ENCODE results near the gene TYW3.

TYW3 gene

DNA sequence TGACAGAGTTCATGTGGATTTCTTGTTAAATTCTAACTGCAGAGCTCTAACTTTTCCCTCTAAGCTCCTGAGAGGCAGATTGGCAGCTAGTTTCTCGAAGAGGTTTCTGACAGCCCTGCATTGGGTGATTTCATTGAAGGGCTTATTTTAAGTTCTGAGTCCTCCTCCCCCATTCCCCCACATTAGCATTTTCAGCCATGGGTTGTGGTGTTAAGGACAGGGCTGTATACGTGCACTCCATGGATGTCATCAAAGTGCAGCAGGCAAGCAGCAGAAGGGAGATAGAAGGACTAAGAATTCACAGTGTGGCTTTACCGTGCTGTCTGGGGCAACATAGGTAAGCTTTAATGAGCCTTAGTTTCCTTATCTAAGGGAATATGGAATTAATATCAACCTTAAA is 19.1 kb upstream of the TYW3 start:
- Histone ChIP-seq H2BK5ac (ENCODE audit: low read depth, low read length, poor library complexity, severe bottlenecking) (no peak overlapping the region), H3K27me3 (ENCODE audit: control insufficient read depth in 1 of 2, insufficient read depth in 1 of 2, low read length in 2 of 2) (no peaks in the 10 kb centered on the region)
- no CpG with 5 or more reads among the region's 3 CpGs for WGBS

DNA sequence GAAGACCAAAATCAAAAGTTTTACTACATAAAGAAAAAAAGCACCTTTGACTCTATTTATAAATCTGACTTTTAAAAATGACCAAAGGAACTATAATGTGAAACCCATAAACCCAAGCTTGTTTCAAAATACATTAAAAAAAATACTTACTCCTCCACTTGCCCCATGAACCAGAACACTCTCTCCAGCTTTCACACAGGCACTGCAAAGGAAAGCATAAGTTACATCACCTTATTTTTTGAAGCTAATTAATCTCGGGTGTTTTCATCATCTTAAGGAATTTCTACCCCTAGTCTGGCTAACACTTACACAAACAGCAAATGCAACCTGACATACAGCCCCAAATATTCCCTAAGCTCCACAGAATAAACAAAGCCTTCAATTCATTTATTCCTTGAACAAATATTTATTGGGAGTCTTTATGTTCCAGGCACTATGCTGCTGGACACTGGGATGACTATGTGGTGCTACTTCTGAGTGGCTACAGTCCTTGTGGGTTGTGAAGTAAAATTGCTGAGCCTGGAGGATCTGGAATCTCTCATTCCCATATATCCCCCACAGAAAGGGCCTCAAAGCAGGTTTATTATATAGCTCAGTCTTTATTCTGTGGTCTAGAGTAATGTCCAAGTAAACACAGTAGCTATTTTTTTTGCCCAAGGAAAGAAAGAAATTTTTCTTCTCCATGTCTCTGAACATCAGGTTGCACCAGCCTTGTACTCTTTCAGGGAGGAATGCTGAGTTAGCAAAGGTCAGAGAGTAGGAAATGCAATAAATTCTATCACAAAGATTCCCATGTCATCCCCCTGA is 18.3 kb upstream of the TYW3 start:
- Histone ChIP-seq H2BK15ac (ENCODE audit: low read depth, poor library complexity, severe bottlenecking) (no peak overlapping the region), H3K79me1 (replicated peaks; ENCODE audit: low read length, poor library complexity, severe bottlenecking) (peaks cover 4% of the 10 kb centered on the region), H3K36me3 (ENCODE audit: control insufficient read depth in 1 of 2, insufficient read depth in 2 of 2, low read depth in 1 of 2, low read length in 2 of 2) (peaks cover 7 to 94% of the 10 kb centered on the region in 2 experiments), H2AFZ (ENCODE audit: low read depth, low read length) (no peak overlapping the region), H3K9me3 (ENCODE audit: control insufficient read depth, low read length) (no peaks in the 10 kb centered on the region), H3K4ac (ENCODE audit: low read depth in 1 of 2, low read length in 2 of 2) (no peak overlapping the region), H3K4me2 (ENCODE audit: low read length, poor library complexity, severe bottlenecking) (no peak overlapping the region), H2BK120ac (ENCODE audit: low read depth, low read length) (no peak overlapping the region), H3K4me1 (ENCODE audit: control insufficient read depth, insufficient read depth, low read depth, low read length) (peaks cover 1% of the 10 kb centered on the region), H3K27ac (ENCODE audit: low read length, poor library complexity, severe bottlenecking) (no peak overlapping the region), H3K27me3 (ENCODE audit: control insufficient read depth in 1 of 2, insufficient read depth in 1 of 2, low read length in 2 of 2) (no peaks in the 10 kb centered on the region), H3K23ac (ENCODE audit: low read length in 2 of 2) (no peak overlapping the region), H2BK12ac (ENCODE audit: low read length in 2 of 2) (no peak overlapping the region), H4K8ac (ENCODE audit: low read length) (no peak overlapping the region), H4K91ac (ENCODE audit: low read length) (no peak overlapping the region), H3K9ac (ENCODE audit: low read length) (no peak overlapping the region), H3K4me3 (ENCODE audit: insufficient read depth in 1 of 2, low read depth in 1 of 2, low read length in 2 of 2) (no peak overlapping the region), H3K18ac (ENCODE audit: low read depth in 1 of 2, low read length in 2 of 2) (no peak overlapping the region), H2AK5ac (ENCODE audit: low read length, severe bottlenecking) (no peak overlapping the region), H3K14ac (ENCODE audit: low read length in 2 of 2) (no peak overlapping the region), H2BK5ac (ENCODE audit: low read depth, low read length, poor library complexity, severe bottlenecking) (no peak overlapping the region)
- WGBS, result 47% methylated on average over 1 of the region's 1 CpG
- peak; percentile 48 for DNase-seq

More for the DNA sequence above, 19.1 kb upstream of the TYW3 start:
- Histone ChIP-seq H3K14ac (ENCODE audit: low read length in 2 of 2) (no peak overlapping the region), H3K9me3 (ENCODE audit: control insufficient read depth, low read length) (no peaks in the 10 kb centered on the region), H2AK5ac (ENCODE audit: low read length, severe bottlenecking) (no peak overlapping the region), H3K27ac (ENCODE audit: low read length, poor library complexity, severe bottlenecking) (no peak overlapping the region), H3K4ac (ENCODE audit: low read depth in 1 of 2, low read length in 2 of 2) (no peak overlapping the region), H2BK15ac (ENCODE audit: low read depth, poor library complexity, severe bottlenecking) (no peak overlapping the region), H4K91ac (ENCODE audit: low read length) (peak overlapping the region; percentile 48), H3K18ac (ENCODE audit: low read depth in 1 of 2, low read length in 2 of 2) (no peak overlapping the region), H3K4me3 (ENCODE audit: insufficient read depth in 1 of 2, low read depth in 1 of 2, low read length in 2 of 2) (no peak overlapping the region), H4K8ac (ENCODE audit: low read length) (no peak overlapping the region), H2BK120ac (ENCODE audit: low read depth, low read length) (no peak overlapping the region), H2BK12ac (ENCODE audit: low read length in 2 of 2) (no peak overlapping the region), H3K4me1 (ENCODE audit: control insufficient read depth, insufficient read depth, low read depth, low read length) (peaks cover 1% of the 10 kb centered on the region), H3K9ac (ENCODE audit: low read length) (no peak overlapping the region), H2AFZ (ENCODE audit: low read depth, low read length) (no peak overlapping the region), H3K79me1 (replicated peaks; ENCODE audit: low read length, poor library complexity, severe bottlenecking) (peaks cover 4% of the 10 kb centered on the region), H3K23ac (ENCODE audit: low read length in 2 of 2) (no peak overlapping the region), H3K36me3 (ENCODE audit: control insufficient read depth in 1 of 2, insufficient read depth in 2 of 2, low read depth in 1 of 2, low read length in 2 of 2) (peaks cover 7 to 97% of the 10 kb centered on the region in 2 experiments), H3K4me2 (ENCODE audit: low read length, poor library complexity, severe bottlenecking) (no peak overlapping the region)
- DNase-seq, result no peak

DNA sequence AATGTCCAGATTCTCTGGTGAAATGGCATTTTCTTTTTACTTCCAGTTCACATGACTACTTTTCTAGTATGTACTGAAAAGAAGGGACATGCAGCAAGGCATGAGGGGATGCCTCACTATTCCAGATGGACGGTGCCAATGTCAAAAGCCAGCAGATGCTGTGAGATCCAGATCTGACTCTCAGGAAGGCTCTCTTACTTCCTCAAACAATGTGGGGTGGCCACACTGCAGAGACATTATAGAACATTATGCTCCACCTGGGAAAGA is 17.8 kb upstream of the TYW3 start:
- no peak overlapping the region for H2BK5ac ChIP-seq (ENCODE audit: low read depth, low read length, poor library complexity, severe bottlenecking)
- peaks cover 7 to 94% of the 10 kb centered on the region in 2 experiments for H3K36me3 ChIP-seq (ENCODE audit: control insufficient read depth in 1 of 2, insufficient read depth in 2 of 2, low read depth in 1 of 2, low read length in 2 of 2)
- H3K27ac ChIP-seq (ENCODE audit: low read length, poor library complexity, severe bottlenecking), result no peak overlapping the region
- no peak overlapping the region for H3K4me2 ChIP-seq (ENCODE audit: low read length, poor library complexity, severe bottlenecking)
- H3K9me3 ChIP-seq (ENCODE audit: control insufficient read depth, low read length), result no peaks in the 10 kb centered on the region
- H3K27me3 ChIP-seq (ENCODE audit: control insufficient read depth in 1 of 2, insufficient read depth in 1 of 2, low read length in 2 of 2), result no peaks in the 10 kb centered on the region
- no peak overlapping the region for H3K23ac ChIP-seq (ENCODE audit: low read length in 2 of 2)
- no peak overlapping the region for H4K8ac ChIP-seq (ENCODE audit: low read length)
- H3K4ac ChIP-seq (ENCODE audit: low read depth in 1 of 2, low read length in 2 of 2), result no peak overlapping the region
- H3K79me1 ChIP-seq (replicated peaks; ENCODE audit: low read length, poor library complexity, severe bottlenecking), result peaks cover 4% of the 10 kb centered on the region
- peaks cover 1% of the 10 kb centered on the region for H3K4me1 ChIP-seq (ENCODE audit: control insufficient read depth, insufficient read depth, low read depth, low read length)
- H3K18ac ChIP-seq (ENCODE audit: low read depth in 1 of 2, low read length in 2 of 2), result no peak overlapping the region
- DNase-seq, result no peak
- no peak overlapping the region for H3K9ac ChIP-seq (ENCODE audit: low read length)
- no peak overlapping the region for H3K4me3 ChIP-seq (ENCODE audit: insufficient read depth in 1 of 2, low read depth in 1 of 2, low read length in 2 of 2)
- H2BK12ac ChIP-seq (ENCODE audit: low read length in 2 of 2), result no peak overlapping the region
- no peak overlapping the region for H2BK15ac ChIP-seq (ENCODE audit: low read depth, poor library complexity, severe bottlenecking)
- H2AK5ac ChIP-seq (ENCODE audit: low read length, severe bottlenecking), result no peak overlapping the region
- no peak overlapping the region for H2BK120ac ChIP-seq (ENCODE audit: low read depth, low read length)
- 83% methylated on average over 1 of the region's 1 CpG for WGBS
- no peak overlapping the region for H4K91ac ChIP-seq (ENCODE audit: low read length)
- H3K14ac ChIP-seq (ENCODE audit: low read length in 2 of 2), result no peak overlapping the region
- H2AFZ ChIP-seq (ENCODE audit: low read depth, low read length), result no peak overlapping the region

DNA sequence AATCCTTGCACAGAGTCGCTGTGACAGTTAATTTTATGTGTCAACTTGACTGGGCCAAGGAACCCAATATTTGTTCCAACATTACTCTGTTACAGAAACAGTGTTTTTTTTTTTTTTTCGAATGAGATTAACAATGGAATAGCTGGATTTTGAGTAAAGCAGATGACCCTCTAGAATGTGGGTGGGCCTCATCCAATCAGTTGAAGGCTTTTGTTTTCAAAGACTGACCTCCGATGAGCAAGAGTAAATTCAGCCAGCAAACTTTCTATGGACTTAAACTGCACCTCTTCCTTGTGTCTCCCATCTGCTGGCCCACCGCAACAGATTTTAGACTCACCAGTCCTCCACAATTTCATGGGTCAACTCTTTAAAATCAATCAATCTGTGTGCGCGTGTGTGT is 17.1 kb upstream of the TYW3 start:
- Histone ChIP-seq H3K27ac (ENCODE audit: low read length, poor library complexity, severe bottlenecking) (no peak overlapping the region), H3K27me3 (ENCODE audit: control insufficient read depth in 1 of 2, insufficient read depth in 1 of 2, low read length in 2 of 2) (no peaks in the 10 kb centered on the region), H3K4me2 (ENCODE audit: low read length, poor library complexity, severe bottlenecking) (no peak overlapping the region), H3K23ac (ENCODE audit: low read length in 2 of 2) (no peak overlapping the region), H2BK15ac (ENCODE audit: low read depth, poor library complexity, severe bottlenecking) (no peak overlapping the region), H2AFZ (ENCODE audit: low read depth, low read length) (no peak overlapping the region), H2BK5ac (ENCODE audit: low read depth, low read length, poor library complexity, severe bottlenecking) (no peak overlapping the region), H3K4me1 (ENCODE audit: control insufficient read depth, insufficient read depth, low read depth, low read length) (peaks cover 1% of the 10 kb centered on the region), H4K91ac (ENCODE audit: low read length) (no peak overlapping the region), H3K36me3 (ENCODE audit: control insufficient read depth in 1 of 2, insufficient read depth in 2 of 2, low read depth in 1 of 2, low read length in 2 of 2) (peaks cover 6 to 94% of the 10 kb centered on the region in 2 experiments), H3K4me3 (ENCODE audit: insufficient read depth in 1 of 2, low read depth in 1 of 2, low read length in 2 of 2) (no peak overlapping the region), H4K8ac (ENCODE audit: low read length) (no peak overlapping the region), H2AK5ac (ENCODE audit: low read length, severe bottlenecking) (no peak overlapping the region), H3K18ac (ENCODE audit: low read depth in 1 of 2, low read length in 2 of 2) (no peak overlapping the region), H3K14ac (ENCODE audit: low read length in 2 of 2) (no peak overlapping the region), H3K9me3 (ENCODE audit: control insufficient read depth, low read length) (no peaks in the 10 kb centered on the region), H2BK12ac (ENCODE audit: low read length in 2 of 2) (no peak overlapping the region), H3K79me1 (replicated peaks; ENCODE audit: low read length, poor library complexity, severe bottlenecking) (peaks cover 3% of the 10 kb centered on the region), H3K4ac (ENCODE audit: low read depth in 1 of 2, low read length in 2 of 2) (no peak overlapping the region), H3K9ac (ENCODE audit: low read length) (no peak overlapping the region), H2BK120ac (ENCODE audit: low read depth, low read length) (no peak overlapping the region)
- DNase-seq, result no peak
- 92% methylated on average over 2 of the region's 6 CpGs for WGBS

All from mesenchymal stem cell (in vitro differentiated cells and primary cell).